ENCODE results near the gene CEP20.

DNA sequence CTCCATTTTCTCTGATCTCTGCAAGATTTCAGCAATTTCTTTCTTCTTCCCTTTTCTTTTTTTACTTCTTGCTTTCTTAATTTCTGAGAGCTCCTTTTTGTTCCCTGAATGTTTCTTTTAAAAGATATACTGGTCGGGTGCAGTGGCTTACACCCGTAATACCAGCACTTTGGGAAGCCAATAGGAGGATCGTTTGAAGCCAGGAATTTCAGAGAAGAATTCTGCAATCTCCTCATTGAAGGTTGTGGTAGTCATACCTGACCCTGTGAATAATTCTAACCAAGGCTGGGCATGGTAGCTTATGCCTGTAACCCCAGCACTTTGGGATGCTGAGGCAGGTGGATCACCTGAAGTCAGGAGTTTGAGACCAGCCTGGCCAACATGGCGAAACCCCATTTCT lies 45.4 kb upstream of the CEP20 start:
- TF ChIP-seq, protein P1, sequence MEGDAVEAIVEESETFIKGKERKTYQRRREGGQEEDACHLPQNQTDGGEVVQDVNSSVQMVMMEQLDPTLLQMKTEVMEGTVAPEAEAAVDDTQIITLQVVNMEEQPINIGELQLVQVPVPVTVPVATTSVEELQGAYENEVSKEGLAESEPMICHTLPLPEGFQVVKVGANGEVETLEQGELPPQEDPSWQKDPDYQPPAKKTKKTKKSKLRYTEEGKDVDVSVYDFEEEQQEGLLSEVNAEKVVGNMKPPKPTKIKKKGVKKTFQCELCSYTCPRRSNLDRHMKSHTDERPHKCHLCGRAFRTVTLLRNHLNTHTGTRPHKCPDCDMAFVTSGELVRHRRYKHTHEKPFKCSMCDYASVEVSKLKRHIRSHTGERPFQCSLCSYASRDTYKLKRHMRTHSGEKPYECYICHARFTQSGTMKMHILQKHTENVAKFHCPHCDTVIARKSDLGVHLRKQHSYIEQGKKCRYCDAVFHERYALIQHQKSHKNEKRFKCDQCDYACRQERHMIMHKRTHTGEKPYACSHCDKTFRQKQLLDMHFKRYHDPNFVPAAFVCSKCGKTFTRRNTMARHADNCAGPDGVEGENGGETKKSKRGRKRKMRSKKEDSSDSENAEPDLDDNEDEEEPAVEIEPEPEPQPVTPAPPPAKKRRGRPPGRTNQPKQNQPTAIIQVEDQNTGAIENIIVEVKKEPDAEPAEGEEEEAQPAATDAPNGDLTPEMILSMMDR (IDR thresholded peaks at IDR 0.05) = no peak
- no peak for TF ChIP-seq POLR2A (IDR thresholded peaks at IDR 0.05)

Measured in thyroid gland (tissue), 4 donors.